GM08714 (cell line): ENCODE measurements around the gene RSRC1.
"Not testable (repeated sequence)": the region's sequence is repeated elsewhere in the genome, so short reads cannot be mapped to it uniquely, and the experiment has no call there.

Experiments used
- H3K4me3 ChIP-seq: fragments of 200-500 bp; sonication (Bioruptor generic); 2 replicates; pipeline ENCODE4 v1.5.1; 2014; ENCODE audit warnings: mild to moderate bottlenecking, low read length, inconsistent platforms
- ZNF274 ChIP-seq: IDR thresholded peaks from 2 replicates; pipeline ENCODE4 v1.6.1; 2012; ENCODE audit warnings: mild to moderate bottlenecking, low read depth, low read length

Gene RSRC1

DNA sequence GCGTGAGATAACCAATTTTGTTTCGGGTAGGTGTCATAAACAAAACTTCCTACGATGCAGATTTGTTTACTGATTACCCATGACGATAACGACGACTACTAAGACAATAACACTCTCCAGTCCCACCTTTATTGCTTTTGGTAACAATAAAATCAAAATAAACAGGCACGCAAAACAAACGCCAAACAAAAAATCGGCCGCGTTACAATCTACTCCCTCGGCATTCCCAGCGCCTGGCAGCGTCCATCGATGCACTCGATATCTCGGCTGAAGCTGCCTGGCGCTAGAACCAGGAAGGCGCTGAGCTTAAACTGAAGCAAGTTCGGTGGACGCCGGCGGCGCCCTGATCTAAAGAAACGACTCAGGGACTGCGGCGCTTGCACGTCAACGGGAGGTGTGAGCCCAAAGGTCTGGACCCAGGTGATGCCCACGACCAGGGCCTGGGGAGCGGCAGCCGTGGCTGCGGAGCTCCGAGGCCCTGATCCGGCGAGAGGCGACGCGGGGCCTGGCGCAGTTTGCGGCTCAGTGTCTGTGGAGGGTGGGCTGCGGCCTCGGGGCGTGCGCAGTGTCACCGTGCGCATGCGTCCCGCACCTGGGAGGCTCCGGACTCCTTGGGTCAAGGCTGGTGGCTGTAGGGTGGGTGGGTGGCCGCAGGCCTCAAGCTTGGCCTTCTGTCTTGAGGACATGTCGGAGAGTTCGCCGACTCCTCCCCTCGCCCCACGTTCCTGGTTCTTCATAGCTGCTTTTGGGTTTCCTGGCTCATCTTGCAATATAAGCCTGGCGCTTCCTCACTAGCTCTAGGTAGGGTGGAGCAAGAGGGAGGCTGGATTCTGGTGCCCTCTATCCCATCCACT is at the start of gene RSRC1:
RSRC1 (plus strand) TSS at position 286 of the 854 bp plus-strand sequence. CDS start 12,016 bp downstream, outside the sequence.
- H3K4me3 ChIP-seq: peak within 1 kb of the TSS; percentile 99
- no peak for TF ChIP-seq ZNF274

DNA sequence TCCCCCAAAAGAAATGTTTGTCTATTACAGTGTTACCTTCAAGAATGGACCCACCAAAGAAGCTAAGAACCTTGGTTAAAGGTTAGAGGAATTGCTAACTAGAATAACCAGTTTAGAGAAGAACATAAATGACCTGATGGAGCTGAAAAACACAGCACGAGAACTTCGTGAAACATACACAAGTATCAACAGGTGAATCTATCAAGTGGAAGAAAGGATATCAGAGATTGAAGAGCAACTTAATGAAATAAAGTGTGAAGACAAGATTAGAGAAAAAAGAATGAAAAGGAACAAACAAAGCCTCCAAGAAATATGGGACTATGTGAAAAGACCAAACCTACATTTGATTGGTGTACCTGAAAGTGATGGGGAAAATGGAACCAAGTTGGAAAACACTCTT is 44.3 kb upstream of the RSRC1 start:
- H3K4me3 ChIP-seq: not testable (repeated sequence)

- no peak overlapping the region for H3K4me3 ChIP-seq
- no peak for TF ChIP-seq ZNF274
Observed at GRCh38 chr3:158072790-158073189, 37.1 kb upstream of the RSRC1 start.

GRCh38 chr3:158074591-158074990 is 35.3 kb upstream of the RSRC1 start:
- no peak overlapping the region for H3K4me3 ChIP-seq
- TF ChIP-seq ZNF274: no peak

- no peak for TF ChIP-seq ZNF274
- no peak overlapping the region for H3K4me3 ChIP-seq
Observed at GRCh38 chr3:158079599-158079998, 30.3 kb upstream of the RSRC1 start.

DNA sequence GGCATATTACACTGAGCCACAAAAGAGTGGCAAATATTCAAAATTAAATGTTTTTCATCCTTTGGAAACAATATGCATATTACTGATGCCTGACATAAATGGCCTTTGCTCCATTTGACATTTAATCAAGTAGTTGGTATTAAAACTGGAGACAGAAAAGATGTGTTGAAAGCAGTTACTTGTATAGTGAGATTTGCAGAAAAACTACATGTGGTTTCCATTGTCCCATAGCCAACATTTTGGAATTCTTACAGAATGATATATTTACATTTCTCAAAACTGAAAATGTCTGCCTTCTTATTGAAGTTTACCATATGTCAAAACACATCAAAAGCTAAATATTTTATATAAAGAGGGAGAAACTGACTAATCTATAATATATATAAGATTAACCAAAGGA is 25.2 kb upstream of the RSRC1 start:
- no peak for TF ChIP-seq ZNF274
- no peak overlapping the region for H3K4me3 ChIP-seq

DNA sequence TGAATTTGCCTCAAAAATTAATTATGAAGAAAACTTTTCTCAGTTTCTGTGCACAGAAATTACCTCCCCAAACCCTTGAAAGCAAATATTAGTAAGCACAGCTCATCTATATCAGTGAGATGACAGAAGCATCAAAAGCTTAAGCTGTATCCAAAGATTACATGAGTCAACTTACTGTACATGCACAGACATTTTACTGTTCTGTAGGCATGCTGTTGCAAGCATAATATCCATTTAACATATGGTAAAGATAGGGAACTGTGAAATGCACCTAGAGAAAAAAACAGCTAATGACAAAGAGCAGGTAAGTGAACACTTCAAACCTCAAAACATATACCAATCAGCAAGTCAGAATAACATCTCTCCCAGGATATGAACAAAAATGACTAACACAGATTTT is 24.5 kb upstream of the RSRC1 start:
- no peak overlapping the region for H3K4me3 ChIP-seq
- TF ChIP-seq ZNF274: no peak

DNA sequence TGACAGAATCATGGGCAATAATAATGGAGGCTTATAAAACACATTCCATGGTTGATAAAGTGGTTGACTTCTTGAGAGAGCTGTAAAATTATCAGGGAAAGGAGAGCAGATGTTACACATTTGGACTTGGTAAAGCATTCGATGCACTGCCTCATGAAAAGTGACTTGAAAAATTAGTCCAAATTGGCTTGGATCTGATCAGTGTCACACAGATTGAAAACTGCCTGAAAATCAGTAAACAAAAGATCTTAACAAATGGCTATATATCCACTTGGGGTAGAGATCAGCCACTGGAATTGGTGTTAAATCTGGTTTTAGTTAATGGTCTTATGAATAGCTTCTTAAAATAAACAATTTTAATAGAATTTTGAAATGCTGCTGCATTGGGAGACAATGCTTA is 24.0 kb upstream of the RSRC1 start:
- no peak for TF ChIP-seq ZNF274
- H3K4me3 ChIP-seq: no peak overlapping the region

- TF ChIP-seq ZNF274: no peak
- H3K4me3 ChIP-seq: no peak overlapping the region
Observed at GRCh38 chr3:158086361-158086760, 23.5 kb upstream of the RSRC1 start.

GRCh38 chr3:158086776-158087175 is 23.1 kb upstream of the RSRC1 start:
- TF ChIP-seq ZNF274: no peak
- H3K4me3 ChIP-seq: no peak overlapping the region

DNA sequence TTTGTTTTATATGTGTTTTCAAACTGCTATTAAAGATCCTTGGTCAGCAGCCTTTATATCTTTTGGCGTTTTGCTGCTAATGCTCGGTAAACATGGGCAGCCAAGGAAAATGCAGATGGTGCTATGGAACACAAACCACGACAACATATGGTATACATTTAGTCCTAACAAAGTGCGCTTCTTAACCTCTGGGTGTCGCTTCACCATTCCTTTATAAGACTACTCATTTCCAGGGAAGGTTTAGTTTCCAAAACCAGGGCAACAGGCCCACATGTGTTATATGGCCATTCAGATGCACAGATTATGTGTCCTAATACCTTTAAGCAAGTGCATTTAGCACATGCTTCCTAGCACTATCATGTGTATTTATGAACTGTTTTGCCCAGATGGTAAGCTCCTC is 18.4 kb upstream of the RSRC1 start:
- TF ChIP-seq ZNF274: no peak
- no peak overlapping the region for H3K4me3 ChIP-seq

DNA sequence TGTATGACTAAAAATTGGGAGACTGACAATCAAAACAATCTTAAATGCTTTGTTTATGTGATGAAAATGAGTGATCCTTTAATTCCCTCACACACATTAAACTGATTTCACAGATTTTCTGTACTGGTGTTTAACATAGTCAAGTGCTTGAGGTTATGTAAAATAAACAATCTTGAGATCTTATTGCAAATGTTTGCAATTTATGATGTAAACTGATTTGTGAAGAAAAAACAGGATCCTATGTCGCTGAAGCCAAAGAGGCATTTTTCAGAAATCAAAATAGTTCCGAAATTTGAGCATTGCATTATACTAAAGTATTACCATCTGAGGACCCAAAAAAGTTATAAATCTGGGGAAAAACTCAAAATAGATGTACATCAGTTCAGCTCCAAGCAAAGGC is 16.4 kb upstream of the RSRC1 start:
- TF ChIP-seq ZNF274: no peak
- no peak overlapping the region for H3K4me3 ChIP-seq

- peak overlapping the region; percentile 43; the same call in 1 of the 2 replicates for H3K4me3 ChIP-seq
- TF ChIP-seq ZNF274: no peak
Observed at GRCh38 chr3:158094235-158095110, 15.4 kb upstream of the RSRC1 start.

DNA sequence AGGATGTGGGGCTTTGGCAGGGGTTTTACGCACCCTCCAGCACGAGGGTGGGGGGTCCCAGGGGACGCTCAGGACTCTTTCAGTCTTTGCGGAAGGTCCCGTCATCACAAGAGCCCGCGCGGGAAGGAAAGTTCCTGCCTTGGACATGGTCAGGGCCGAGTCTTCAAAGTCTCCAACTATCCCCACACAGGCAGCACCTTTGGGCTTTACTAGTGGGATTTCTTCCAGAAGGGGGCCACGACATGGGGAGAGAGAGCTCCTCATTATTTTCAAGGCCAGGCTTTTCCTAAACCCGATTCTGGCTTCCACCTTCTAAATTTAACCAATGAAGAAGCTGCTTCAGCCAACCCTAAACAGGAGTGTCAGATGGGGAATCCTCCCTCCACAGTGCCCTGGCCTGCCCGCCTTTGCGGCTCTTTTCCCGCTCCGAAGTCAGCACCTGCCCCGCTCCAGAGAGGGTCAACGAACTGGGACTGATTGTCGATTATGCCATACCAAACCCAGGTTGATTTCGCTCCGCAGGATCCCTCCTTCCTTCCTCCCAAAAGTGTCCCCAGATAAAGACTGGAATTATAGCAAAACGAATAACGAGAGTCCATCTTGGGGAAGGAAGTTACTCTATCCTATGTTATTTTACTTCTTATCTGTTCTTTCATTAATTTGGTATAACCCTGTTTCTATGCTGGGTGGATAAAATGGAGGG is 14.6 kb upstream of the RSRC1 start:
- peak overlapping the region; percentile 43; the same call in 1 of the 2 replicates for H3K4me3 ChIP-seq
- no peak for TF ChIP-seq ZNF274
